NB4 (cell line): ENCODE results near the gene ADCY5.

Experiments used
- DNase-seq: peaks from one replicate; pipeline ENCODE4 v3.0.0; 2010; ENCODE audit warnings: low read depth
- H3K4me3 ChIP-seq: one replicate; pipeline ENCODE4 v1.5.1; 2011; ENCODE audit warnings: mild to moderate bottlenecking, low read depth, low read length, moderate library complexity
- MYC ChIP-seq: IDR thresholded peaks from 2 replicates; pipeline ENCODE4 v1.6.1; 2011; ENCODE audit warnings: low read depth, low read length
- POLR2A ChIP-seq: IDR thresholded peaks from 2 replicates; pipeline ENCODE4 v1.6.1; 2011; ENCODE audit warnings: mild to moderate bottlenecking; ENCODE audit not compliant: insufficient read length; ENCODE audit errors: extremely low read depth
- TF ChIP-seq, protein P1 (sequence below): IDR thresholded peaks from one replicate; pipeline ENCODE4 v1.5.1; 2012; ENCODE audit warnings: low read depth, low read length
- TF ChIP-seq, protein P2 (sequence below): IDR thresholded peaks from 2 replicates; pipeline ENCODE4 v1.6.1; 2011; ENCODE audit warnings: low read depth, low read length

The ADCY5 gene

DNA sequence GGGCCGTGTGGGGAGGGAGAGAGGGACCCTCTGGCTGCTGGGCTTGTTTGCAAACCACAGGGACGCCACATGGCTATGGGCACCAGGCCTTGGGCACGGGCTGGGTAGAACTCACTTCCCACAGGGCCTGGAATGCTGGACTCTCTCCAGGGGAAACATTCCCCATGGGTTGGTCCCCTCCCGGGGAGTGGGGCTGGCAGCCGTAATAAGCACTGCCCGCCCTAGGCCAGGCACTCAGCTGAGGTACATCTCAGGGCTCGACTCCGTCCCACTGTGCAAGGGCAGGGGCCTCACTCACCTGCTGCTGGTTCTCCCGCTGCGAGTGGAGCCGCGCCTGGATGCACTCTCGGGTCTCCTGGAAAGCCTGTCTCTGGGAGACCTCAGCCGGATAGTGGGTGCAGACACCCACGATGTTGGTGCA is 96.7 kb downstream of the ADCY5 start:
- no peak for DNase-seq
- TF ChIP-seq, protein P1, sequence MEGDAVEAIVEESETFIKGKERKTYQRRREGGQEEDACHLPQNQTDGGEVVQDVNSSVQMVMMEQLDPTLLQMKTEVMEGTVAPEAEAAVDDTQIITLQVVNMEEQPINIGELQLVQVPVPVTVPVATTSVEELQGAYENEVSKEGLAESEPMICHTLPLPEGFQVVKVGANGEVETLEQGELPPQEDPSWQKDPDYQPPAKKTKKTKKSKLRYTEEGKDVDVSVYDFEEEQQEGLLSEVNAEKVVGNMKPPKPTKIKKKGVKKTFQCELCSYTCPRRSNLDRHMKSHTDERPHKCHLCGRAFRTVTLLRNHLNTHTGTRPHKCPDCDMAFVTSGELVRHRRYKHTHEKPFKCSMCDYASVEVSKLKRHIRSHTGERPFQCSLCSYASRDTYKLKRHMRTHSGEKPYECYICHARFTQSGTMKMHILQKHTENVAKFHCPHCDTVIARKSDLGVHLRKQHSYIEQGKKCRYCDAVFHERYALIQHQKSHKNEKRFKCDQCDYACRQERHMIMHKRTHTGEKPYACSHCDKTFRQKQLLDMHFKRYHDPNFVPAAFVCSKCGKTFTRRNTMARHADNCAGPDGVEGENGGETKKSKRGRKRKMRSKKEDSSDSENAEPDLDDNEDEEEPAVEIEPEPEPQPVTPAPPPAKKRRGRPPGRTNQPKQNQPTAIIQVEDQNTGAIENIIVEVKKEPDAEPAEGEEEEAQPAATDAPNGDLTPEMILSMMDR: no peak
- TF ChIP-seq MYC (no peak), POLR2A (no peak)
- TF ChIP-seq, protein P2, sequence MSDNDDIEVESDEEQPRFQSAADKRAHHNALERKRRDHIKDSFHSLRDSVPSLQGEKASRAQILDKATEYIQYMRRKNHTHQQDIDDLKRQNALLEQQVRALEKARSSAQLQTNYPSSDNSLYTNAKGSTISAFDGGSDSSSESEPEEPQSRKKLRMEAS: no peak
- H3K4me3 ChIP-seq: no peak overlapping the region

DNA sequence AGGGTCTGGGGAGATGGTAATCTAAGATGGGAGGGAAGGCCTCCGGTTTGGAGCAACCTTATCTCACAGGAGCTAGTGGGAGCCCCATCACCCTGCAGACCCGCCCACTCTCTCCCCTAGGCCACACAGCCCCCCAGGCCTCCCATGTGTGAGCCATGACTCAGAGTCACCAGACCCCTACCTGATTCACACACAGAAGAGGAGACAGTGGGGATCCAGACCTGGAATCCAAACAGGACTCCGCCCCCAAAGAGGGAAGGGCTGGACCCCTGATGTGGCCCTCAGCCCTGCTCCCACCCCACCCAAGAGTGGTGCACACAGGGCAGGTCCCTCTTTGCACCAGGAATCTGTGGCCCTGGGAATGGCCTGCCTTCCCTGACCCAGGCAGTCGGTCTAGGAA is 97.4 kb downstream of the ADCY5 start:
- DNase-seq: no peak
- no peak overlapping the region for H3K4me3 ChIP-seq
- TF ChIP-seq, protein P2: no peak
- TF ChIP-seq MYC: no peak
- TF ChIP-seq, protein P1: no peak

DNA sequence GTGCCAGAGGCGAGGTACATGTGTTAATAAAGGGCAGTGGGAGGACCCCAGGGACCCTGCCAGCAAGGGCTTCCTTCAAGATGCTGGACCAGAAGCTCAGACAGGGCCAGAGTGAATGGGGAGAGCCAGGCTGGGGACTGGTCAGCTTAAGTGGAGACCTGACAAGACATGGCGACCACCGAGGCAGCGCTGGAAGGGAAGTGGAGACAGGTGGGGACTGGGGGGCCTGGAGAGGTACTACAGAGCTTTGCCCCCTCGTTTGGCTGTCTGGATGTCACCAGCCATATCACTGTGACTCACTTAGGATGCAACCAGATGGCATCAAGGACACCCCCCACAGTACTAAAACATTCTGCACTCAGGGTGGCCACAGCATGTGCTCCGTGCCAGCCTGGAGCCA is 97.9 kb downstream of the ADCY5 start:
- TF ChIP-seq, protein P1: no peak
- TF ChIP-seq, protein P2: no peak
- no peak for TF ChIP-seq POLR2A
- TF ChIP-seq MYC: no peak
- no peak overlapping the region for H3K4me3 ChIP-seq
- no peak for DNase-seq

DNA sequence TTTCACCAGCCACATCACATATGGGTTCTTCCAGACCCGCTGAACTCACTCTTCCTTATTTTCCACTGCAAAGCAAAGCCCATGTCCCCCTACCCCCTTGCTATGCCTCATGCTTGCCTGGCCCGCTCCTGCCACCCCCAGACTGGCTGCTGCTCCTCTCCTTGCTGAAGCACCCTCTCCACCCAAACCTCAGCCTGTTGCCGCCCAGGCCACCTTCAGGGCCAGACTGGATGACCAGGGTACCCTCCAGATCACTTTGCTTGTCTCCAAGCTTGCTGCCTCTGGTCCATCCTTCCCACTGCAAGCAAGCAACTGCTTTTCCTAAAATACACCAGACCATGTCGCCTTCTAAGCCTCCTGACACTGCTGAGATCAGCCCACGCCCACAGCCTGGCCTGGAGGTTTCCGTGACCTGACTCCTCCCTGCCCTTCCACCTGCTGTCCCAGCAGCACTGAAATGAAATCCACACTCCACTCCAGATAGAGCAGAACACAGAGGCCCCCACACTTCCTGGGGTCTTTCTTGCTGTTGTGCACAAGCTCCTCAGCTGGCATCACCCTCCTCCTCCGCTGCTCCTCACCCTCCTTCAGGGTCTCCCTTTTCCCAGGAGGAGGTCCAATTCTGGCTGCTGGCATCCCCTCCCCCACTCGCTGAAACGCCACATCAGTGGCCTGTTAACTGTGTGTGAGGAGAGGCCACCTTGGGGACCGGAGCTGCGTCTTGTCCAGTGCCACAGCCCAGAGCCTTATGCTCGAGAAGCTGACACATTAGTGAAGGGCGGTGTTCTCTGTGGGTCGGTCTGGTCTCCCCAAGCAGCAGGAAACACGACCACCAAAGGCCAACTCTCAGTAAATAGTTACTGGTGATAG is 99.1 kb downstream of the ADCY5 start:
- no peak overlapping the region for H3K4me3 ChIP-seq
- TF ChIP-seq, protein P1: no peak
- TF ChIP-seq MYC (no peak), POLR2A (no peak)
- TF ChIP-seq, protein P2: no peak
- no peak for DNase-seq

DNA sequence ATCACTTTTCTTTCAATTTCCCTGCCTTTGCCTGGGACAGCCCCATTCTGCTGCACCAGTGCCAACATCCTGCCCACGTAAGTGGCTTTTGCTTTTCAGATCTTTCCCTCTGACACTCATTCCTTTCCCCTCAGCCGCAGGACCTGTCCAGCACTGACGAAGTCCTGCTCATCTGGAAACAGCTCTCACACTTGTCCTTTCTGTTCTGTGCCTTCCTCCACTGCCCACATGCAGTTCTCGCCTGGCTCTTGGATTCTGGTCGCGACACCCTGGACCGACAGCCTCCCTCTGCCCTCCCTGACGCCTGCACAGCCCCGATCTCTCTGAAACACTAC is 99.7 kb downstream of the ADCY5 start:
- H3K4me3 ChIP-seq: no peak overlapping the region

More for the DNA sequence above, 99.7 kb downstream of the ADCY5 start:
- no peak for DNase-seq
- TF ChIP-seq, protein P1: no peak
- TF ChIP-seq POLR2A (no peak), MYC (no peak)
- TF ChIP-seq, protein P2: no peak
